HepG2 (cell line): ENCODE measurements around the gene ELL. TPM values are rescaled to one million over a fixed set of nuclear protein-coding genes. Genes with fewer than 3 reads are reported as not detected.

Source experiments
- CAMTA2 ChIP-seq: sonication (generic); formaldehyde crosslinking; IDR thresholded peaks from 2 replicates; pipeline ENCODE4 v1.4.0; 2020; ENCODE audit warnings: mild to moderate bottlenecking, missing genetic modification reagents, borderline replicate concordance
- CBX1 ChIP-seq: IDR thresholded peaks from one replicate; pipeline ENCODE4 v1.6.1; 2016; ENCODE audit warnings: antibody characterized with exemption, low read depth
- DR1 ChIP-seq: sonication (generic); formaldehyde crosslinking; IDR thresholded peaks from 2 replicates; pipeline ENCODE4 v1.8.0; 2021; ENCODE audit warnings: mild to moderate bottlenecking, missing genetic modification reagents, inconsistent platforms
- GABPA ChIP-seq, 2 experiments: IDR thresholded peaks; 2 replicates each; pipeline ENCODE4 v1.6.1; 2011 to 2016; ENCODE audit warnings: low read depth in 2 of 2, low read length in 1 of 2, missing biosample characterization in 1 of 2, missing genetic modification characterization in 1 of 2
- JUN ChIP-seq: sonication (generic); formaldehyde crosslinking; IDR thresholded peaks from 2 replicates; pipeline ENCODE4 v1.4.0; 2020; ENCODE audit warnings: mild to moderate bottlenecking, missing genetic modification reagents
- MYNN ChIP-seq: sonication (generic); formaldehyde crosslinking; IDR thresholded peaks from 2 replicates; pipeline ENCODE4 v1.4.0; 2020; ENCODE audit warnings: mild to moderate bottlenecking, low read depth, missing genetic modification reagents
- RARG ChIP-seq: sonication (generic); formaldehyde crosslinking; IDR thresholded peaks from 2 replicates; pipeline ENCODE4 v1.4.0; 2020; ENCODE audit warnings: low read depth, mild to moderate bottlenecking, missing genetic modification reagents
- RBFOX2 ChIP-seq: fragments of 200-400 bp; formaldehyde crosslinking; IDR thresholded peaks from 2 replicates; pipeline ENCODE4 v1.6.1; 2017; ENCODE audit warnings: low read depth, mild to moderate bottlenecking, low read length
- RFX5 ChIP-seq: IDR thresholded peaks from 2 replicates; pipeline ENCODE4 v1.6.1; 2011; ENCODE audit warnings: low read depth, low read length, improper control_type of control experiment
- SP2 ChIP-seq: sonication (generic); formaldehyde crosslinking; IDR thresholded peaks from 2 replicates; pipeline ENCODE4 v1.5.1; 2020; ENCODE audit warnings: mild to moderate bottlenecking, missing genetic modification reagents
- SP5 ChIP-seq: IDR thresholded peaks from 2 replicates; pipeline ENCODE4 v1.6.1; 2016; ENCODE audit warnings: low read depth, borderline replicate concordance
- ZBTB7B ChIP-seq: sonication (generic); formaldehyde crosslinking; IDR thresholded peaks from 2 replicates; pipeline ENCODE4 v1.4.0; 2020; ENCODE audit warnings: missing genetic modification reagents
- ZNF207 ChIP-seq: fragments of 450-650 bp; IDR thresholded peaks from 2 replicates; pipeline ENCODE4 v1.6.1; 2016; ENCODE audit warnings: antibody characterized with exemption, borderline replicate concordance
- ZNF33A ChIP-seq: sonication (generic); formaldehyde crosslinking; IDR thresholded peaks from 2 replicates; pipeline ENCODE4 v1.5.1; 2020; ENCODE audit warnings: missing genetic modification reagents, mild to moderate bottlenecking, moderate library complexity, borderline replicate concordance
- ZNF747 ChIP-seq: sonication (generic); formaldehyde crosslinking; IDR thresholded peaks from 2 replicates; pipeline ENCODE4 v1.8.1; 2023; ENCODE audit warnings: missing genetic modification reagents, mild to moderate bottlenecking, borderline replicate concordance
- polyA plus RNA-seq, 8 experiments: library from polyadenylated mRNA; depleted of rRNA in 3 of 8; stranded (reverse) in 7 of 8; unstranded in 1 of 8; fragments of >200 nt; fragmentation: Illumina TruSeq in 4 of 8; extraction: Trizol in 4 of 8; gene quantifications; 2 replicates each; pipeline versions ENCODE4 v1.2.1 to v1.2.3, GENCODE V29; 2011 to 2016; ENCODE audit warnings: low read depth in 4 of 8, missing spikeins in 1 of 8, mixed read lengths in 1 of 8; ENCODE audit not compliant: insufficient read depth in 1 of 8
- total RNA-seq, 5 experiments: library from RNA; depleted of rRNA; stranded (reverse); fragments of >200 nt; fragmentation: Illumina TruSeq; extraction: Trizol; gene quantifications; 2 replicates each; pipeline ENCODE4 v1.2.3, GENCODE V29; 2016; ENCODE audit warnings: low read depth in 1 of 5
- TF ChIP-seq, protein P1 (sequence below): IDR thresholded peaks from 2 replicates; pipeline ENCODE4 v1.6.1; 2012; ENCODE audit warnings: inconsistent platforms
- TF ChIP-seq, protein P2 (sequence below): IDR thresholded peaks from 2 replicates; pipeline ENCODE4 v1.6.1; 2016; ENCODE audit warnings: control low read depth
- TF ChIP-seq, protein P3 (sequence below): sonication (generic); formaldehyde crosslinking; IDR thresholded peaks from 2 replicates; pipeline ENCODE4 v1.4.0; 2020; ENCODE audit warnings: mild to moderate bottlenecking, missing genetic modification reagents
- TF ChIP-seq, protein P4 (sequence below): sonication (generic); formaldehyde crosslinking; IDR thresholded peaks from 2 replicates; pipeline ENCODE4 v1.4.0; 2020; ENCODE audit warnings: missing genetic modification reagents; ENCODE audit errors: not compliant biosample characterization

ELL gene
- total and polyA plus RNA-seq, 2 of the 13 experiments (the other 11 are each of a cell fraction or from before 2014, with no cell fraction given), result 3.7 to 5.4 TPM

DNA sequence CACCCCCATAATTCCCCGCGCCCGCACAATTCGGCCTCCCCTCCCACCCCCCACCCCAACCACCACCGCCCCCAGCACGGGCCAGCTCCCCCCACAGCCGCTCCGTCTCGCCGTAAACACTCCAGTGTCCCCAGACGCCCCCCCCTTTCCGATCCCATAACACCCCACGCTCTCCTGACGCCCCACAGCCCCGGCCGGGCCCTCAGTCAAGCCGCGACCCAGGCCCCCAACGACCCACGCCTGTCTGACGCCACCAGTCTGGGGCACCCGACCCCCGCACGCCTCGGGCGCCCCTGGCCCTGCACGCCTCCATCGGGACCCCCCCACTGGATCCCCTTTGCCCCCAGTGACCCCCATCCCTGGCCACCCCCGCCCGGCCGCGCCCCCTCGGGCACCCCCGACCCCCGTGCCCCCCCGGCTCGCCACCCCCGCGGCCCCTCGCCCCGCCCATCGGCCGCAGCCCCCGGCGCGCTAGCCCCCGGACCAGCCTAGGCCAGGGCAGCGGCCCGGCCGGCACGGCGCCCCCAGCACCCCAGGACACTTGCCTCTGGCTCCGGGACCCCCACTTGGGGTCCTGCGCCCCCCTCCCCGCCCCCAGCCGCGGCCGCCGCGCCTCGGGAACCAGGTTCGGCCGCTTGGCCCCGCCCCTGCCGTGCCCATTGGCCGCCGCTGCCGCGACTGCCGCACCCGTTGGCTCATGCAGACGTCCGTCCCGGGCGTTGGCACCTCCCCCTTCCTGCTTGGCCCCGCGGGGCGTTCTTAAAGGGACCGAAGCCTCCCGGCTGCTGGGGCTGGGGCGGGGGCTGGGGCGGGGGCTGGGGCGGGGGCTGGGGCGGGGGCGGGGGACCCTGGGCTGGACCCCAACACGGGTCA is 21.3 kb upstream of the ELL start, which contains the start of gene FKBP8 (continued):
- TF ChIP-seq CAMTA2 (CRISPR knock-in tag) (no peak), SP2 (CRISPR knock-in tag) (peak; percentile 92), CBX1 (peak; percentile 22), MYNN (no peak), RBFOX2 (peak; percentile 40), GABPA (IDR thresholded peaks at IDR 0.05; ENCODE audit: low read depth, low read length) (peak; percentile 48; the same call in 1 of the 2 replicates), GABPA (CRISPR knock-in tag; IDR thresholded peaks at IDR 0.05; ENCODE audit: low read depth) (peak; percentile 48), ZBTB7B (CRISPR knock-in tag) (no peak), RARG (CRISPR knock-in tag) (no peak), ZNF747 (CRISPR knock-in tag) (no peak), SP5 (CRISPR knock-in tag) (0 out of 2 replicates have a peak, but pooled peaks have one; percentile 19), ZNF33A (no peak), RFX5 (no peak), DR1 (CRISPR knock-in tag) (no peak), ZNF207 (no peak), JUN (CRISPR knock-in tag) (no peak)
- TF ChIP-seq, protein P1, sequence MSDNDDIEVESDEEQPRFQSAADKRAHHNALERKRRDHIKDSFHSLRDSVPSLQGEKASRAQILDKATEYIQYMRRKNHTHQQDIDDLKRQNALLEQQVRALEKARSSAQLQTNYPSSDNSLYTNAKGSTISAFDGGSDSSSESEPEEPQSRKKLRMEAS, result 0 out of 2 replicates have a peak, but pooled peaks have one; percentile 13
- TF ChIP-seq, protein P2, sequence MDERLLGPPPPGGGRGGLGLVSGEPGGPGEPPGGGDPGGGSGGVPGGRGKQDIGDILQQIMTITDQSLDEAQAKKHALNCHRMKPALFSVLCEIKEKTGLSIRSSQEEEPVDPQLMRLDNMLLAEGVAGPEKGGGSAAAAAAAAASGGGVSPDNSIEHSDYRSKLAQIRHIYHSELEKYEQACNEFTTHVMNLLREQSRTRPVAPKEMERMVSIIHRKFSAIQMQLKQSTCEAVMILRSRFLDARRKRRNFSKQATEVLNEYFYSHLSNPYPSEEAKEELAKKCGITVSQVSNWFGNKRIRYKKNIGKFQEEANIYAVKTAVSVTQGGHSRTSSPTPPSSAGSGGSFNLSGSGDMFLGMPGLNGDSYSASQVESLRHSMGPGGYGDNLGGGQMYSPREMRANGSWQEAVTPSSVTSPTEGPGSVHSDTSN (CRISPR knock-in tag), result peak; percentile 88
- TF ChIP-seq, protein P3, sequence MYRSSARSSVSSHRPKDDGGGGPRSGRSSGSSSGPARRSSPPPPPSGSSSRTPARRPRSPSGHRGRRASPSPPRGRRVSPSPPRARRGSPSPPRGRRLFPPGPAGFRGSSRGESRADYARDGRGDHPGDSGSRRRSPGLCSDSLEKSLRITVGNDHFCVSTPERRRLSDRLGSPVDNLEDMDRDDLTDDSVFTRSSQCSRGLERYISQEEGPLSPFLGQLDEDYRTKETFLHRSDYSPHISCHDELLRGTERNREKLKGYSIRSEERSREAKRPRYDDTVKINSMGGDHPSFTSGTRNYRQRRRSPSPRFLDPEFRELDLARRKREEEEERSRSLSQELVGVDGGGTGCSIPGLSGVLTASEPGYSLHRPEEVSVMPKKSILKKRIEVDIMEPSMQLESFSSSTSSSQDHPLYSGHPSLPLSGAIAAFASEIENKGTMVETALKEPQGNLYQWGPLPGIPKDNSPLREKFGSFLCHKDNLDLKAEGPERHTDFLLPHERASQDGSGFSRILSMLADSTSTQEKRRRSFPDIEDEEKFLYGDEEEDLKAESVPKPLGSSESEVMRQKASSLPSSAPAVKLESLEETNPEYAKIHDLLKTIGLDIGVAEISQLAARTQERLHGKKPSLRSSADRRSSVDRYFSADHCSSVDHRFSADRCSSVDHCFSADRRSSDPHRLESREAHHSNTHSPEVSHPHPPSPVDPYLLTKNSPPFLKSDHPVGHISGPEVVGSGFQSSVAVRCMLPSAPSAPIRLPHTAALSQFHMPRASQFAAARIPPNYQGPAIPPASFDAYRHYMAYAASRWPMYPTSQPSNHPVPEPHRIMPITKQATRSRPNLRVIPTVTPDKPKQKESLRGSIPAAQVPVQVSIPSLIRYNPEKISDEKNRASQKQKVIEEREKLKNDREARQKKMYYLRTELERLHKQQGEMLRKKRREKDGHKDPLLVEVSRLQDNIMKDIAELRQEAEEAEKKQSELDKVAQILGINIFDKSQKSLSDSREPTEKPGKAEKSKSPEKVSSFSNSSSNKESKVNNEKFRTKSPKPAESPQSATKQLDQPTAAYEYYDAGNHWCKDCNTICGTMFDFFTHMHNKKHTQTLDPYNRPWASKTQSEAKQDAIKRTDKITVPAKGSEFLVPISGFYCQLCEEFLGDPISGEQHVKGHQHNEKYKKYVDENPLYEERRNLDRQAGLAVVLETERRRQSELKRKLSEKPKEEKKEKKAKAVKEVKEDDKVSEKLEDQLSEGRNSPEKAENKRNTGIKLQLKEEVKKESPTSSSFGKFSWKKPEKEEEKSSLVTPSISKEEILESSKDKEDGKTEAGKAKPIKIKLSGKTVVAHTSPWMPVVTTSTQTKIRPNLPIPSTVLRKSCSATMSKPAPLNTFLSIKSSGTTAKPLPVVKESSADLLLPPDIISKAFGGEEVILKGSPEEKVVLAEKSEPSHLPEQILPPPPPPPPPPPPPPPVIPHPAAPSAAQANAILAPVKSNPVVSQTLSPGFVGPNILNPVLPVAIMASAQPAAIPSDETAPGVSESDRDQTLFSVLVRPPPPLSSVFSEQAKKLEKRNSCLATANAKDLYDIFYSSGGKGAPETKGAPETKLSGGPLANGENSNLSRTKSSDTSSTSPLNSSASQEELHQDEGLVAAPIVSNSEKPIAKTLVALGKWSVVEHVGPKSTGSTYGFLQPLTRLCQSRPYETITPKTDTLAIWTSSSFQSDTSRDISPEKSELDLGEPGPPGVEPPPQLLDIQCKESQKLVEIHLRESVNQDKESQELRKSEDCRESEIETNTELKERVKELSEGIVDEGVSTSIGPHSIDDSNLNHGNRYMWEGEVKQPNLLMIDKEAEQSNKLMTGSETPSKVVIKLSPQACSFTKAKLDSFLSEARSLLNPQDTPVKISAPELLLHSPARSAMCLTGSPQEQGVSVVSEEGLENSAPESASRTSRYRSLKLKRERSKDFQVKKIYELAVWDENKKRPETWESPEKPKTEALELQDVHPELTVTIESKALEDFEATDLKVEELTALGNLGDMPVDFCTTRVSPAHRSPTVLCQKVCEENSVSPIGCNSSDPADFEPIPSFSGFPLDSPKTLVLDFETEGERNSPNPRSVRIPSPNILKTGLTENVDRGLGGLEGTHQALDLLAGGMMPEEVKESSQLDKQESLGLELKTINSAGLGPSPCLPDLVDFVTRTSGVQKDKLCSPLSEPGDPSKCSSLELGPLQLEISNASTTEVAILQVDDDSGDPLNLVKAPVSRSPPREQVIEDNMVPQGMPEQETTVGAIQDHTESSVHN (CRISPR knock-in tag), result no peak
- TF ChIP-seq, protein P4, sequence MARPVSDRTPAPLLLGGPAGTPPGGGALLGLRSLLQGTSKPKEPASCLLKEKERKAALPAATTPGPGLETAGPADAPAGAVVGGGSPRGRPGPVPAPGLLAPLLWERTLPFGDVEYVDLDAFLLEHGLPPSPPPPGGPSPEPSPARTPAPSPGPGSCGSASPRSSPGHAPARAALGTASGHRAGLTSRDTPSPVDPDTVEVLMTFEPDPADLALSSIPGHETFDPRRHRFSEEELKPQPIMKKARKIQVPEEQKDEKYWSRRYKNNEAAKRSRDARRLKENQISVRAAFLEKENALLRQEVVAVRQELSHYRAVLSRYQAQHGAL (CRISPR knock-in tag), result no peak
